Thyroid gland (tissue), 4 donors: Measurements from ENCODE around the gene NCOA5. TPM values are rescaled to one million over a fixed set of nuclear protein-coding genes. Genes with fewer than 3 reads are reported as not detected.

Source experiments
- DNase-seq, 2 donors: peaks; one replicate each; pipeline ENCODE4 v3.0.0-alpha.2; 2019
- H3K27ac ChIP-seq, 3 donors: fragments of 200-600 bp; sonication (generic); 1 replicate in 2 of 3; 2 replicates in 1 of 3; pipeline ENCODE4 v1.5.1; 2016 to 2019; ENCODE audit warnings: mild to moderate bottlenecking in 1 of 3, moderate library complexity in 1 of 3
- H3K27me3 ChIP-seq: fragments of 200-600 bp; sonication (generic); one replicate; pipeline ENCODE4 v1.5.1; 2019
- H3K36me3 ChIP-seq, 2 donors: fragments of 200-600 bp; sonication (generic); one replicate each; pipeline ENCODE4 v1.5.1; 2016 to 2019
- H3K4me1 ChIP-seq, 2 donors: fragments of 200-600 bp; sonication (generic); one replicate each; pipeline ENCODE4 v1.5.1; 2017 to 2019
- H3K4me3 ChIP-seq, 3 donors: fragments of 200-600 bp; sonication (generic); replicated peaks in 1 of 3; 1 replicate in 2 of 3; 2 replicates in 1 of 3; pipeline ENCODE4 v1.5.1; 2016; ENCODE audit warnings: mild to moderate bottlenecking in 1 of 3
- H3K9me3 ChIP-seq: fragments of 200-600 bp; sonication (generic); one replicate; pipeline ENCODE4 v1.5.1; 2017
- POLR2A ChIP-seq, 2 donors: fragments of 450-650 bp; IDR thresholded peaks; one replicate each; pipeline ENCODE4 v1.6.1; 2017; ENCODE audit warnings: antibody characterized with exemption in 2 of 2, mild to moderate bottlenecking in 2 of 2, moderate library complexity in 1 of 2
- WGBS, 2 donors: methylation state at CpG; one replicate each; pipeline ENCODE4 v1.1.5; 2017; 5-methylcytosine and 5-hydroxymethylcytosine counted together
- intact Hi-C: fragments of 100-400 bp; cut with DNase I; formaldehyde crosslinking; loops from one replicate; pipeline ENCODE4 v1.15.1; 2023
- total RNA-seq, 4 donors: library from RNA; depleted of rRNA; stranded (reverse); fragments of >200 nt; gene quantifications; one replicate each; pipeline ENCODE4 v1.2.3, GENCODE V29; 2016
- TF ChIP-seq, protein P1 (sequence below), 6 experiments: fragments of 200-600 bp in 3 of 6; fragments of 450-650 bp in 3 of 6; sonication (generic) in 3 of 6; IDR thresholded peaks; one replicate each; pipeline ENCODE4 v1.5.1; 2016 to 2019; ENCODE audit warnings: antibody characterized with exemption in 6 of 6, mild to moderate bottlenecking in 2 of 6, inconsistent platforms in 1 of 6, moderate library complexity in 1 of 6

The NCOA5 gene
- total RNA-seq, 4 donors from 2014 or later: 31.4 to 46.1 (median 37.4) TPM

DNA sequence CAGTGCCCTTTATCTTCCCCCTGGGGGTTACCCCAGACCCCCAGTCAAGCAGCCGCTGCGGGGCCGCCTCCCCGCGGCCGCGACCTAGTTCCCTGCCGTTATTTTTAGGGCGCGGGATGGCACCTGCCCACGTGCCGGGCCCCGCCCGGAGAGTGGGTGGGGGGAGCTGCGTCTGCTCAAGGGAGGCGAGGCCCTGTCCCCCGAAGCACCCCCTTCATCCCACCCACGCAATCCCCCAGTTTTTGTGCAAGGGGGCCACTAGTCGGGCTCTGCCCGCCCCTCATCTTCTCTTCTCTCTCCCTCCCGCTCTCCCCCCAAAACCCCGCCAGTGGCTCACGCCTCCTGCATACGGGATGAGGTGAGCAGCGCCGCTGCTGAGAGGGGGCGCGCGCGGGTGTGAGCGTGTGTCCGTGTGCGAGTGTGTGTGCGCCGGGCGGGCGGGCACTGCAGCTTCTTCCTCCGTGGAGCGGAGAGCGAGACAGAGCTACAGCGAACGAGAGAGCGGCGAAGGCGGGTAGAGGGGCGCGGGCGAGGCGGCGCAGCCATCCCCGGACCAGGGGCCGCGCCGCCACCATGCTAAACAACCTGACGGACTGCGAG, 60.9 kb downstream of the NCOA5 start, which contains the start of gene SLC12A5:
Gene SLC12A5, plus strand, starts transcription at position 444 of the 600 bp plus-strand sequence. Its CDS starts 130 bp downstream, at position 574.
- H3K9me3 ChIP-seq: no peaks in the 10 kb centered on the region
- intact Hi-C loops: no loop called here
- no peak within 1 kb of the TSS for H3K27ac ChIP-seq
- 20 to 23% methylated on average over 23 to 33 of the region's 56 CpGs for WGBS, 2 donors
- H3K36me3 ChIP-seq: no peaks in the 10 kb centered on the region
- peaks cover 0 to 10% of the 10 kb centered on the region in 2 donors for H3K4me1 ChIP-seq
- no peak for DNase-seq
- H3K4me3 ChIP-seq: no peak within 1 kb of the TSS
- H3K27me3 ChIP-seq: peaks cover 9% of the 10 kb centered on the region
- no peak for TF ChIP-seq POLR2A (IDR thresholded peaks at IDR 0.05)
- TF ChIP-seq, protein P1, sequence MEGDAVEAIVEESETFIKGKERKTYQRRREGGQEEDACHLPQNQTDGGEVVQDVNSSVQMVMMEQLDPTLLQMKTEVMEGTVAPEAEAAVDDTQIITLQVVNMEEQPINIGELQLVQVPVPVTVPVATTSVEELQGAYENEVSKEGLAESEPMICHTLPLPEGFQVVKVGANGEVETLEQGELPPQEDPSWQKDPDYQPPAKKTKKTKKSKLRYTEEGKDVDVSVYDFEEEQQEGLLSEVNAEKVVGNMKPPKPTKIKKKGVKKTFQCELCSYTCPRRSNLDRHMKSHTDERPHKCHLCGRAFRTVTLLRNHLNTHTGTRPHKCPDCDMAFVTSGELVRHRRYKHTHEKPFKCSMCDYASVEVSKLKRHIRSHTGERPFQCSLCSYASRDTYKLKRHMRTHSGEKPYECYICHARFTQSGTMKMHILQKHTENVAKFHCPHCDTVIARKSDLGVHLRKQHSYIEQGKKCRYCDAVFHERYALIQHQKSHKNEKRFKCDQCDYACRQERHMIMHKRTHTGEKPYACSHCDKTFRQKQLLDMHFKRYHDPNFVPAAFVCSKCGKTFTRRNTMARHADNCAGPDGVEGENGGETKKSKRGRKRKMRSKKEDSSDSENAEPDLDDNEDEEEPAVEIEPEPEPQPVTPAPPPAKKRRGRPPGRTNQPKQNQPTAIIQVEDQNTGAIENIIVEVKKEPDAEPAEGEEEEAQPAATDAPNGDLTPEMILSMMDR (IDR thresholded peaks at IDR 0.05): no peak

DNA sequence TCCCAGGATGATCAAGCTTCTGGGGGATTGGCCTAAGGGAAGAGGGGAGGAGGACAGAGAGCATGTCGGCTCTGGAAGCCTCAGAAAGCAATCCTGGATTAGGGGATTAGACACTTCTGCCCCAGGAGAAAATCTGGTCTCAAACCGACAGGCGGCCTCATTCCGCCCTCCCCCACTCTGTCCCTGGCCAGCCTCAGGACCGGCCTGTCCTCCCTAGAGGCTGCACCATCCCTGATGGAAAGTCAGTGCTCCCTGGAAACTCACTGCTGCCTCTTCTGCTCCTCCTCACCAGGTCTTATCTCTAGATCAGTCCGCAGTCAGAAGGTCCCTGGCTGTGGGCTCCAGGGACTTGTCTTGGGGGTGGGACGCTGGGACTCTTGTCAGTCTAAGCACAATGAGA, 61.7 kb downstream of the NCOA5 start:
- 55 to 69% methylated on average over 5 of the region's 7 CpGs for WGBS, 2 donors
- Histone ChIP-seq H3K27ac (no peak overlapping the region), H3K4me3 (no peak overlapping the region), H3K4me1 (peaks cover 0 to 10% of the 10 kb centered on the region in 2 donors), H3K27me3 (peaks cover 9% of the 10 kb centered on the region), H3K9me3 (no peaks in the 10 kb centered on the region), H3K36me3 (no peaks in the 10 kb centered on the region)
- no peak for DNase-seq
- intact Hi-C loops: no loop called here
- TF ChIP-seq, protein P1 (IDR thresholded peaks at IDR 0.05): no peak
- TF ChIP-seq POLR2A (IDR thresholded peaks at IDR 0.05): no peak

DNA sequence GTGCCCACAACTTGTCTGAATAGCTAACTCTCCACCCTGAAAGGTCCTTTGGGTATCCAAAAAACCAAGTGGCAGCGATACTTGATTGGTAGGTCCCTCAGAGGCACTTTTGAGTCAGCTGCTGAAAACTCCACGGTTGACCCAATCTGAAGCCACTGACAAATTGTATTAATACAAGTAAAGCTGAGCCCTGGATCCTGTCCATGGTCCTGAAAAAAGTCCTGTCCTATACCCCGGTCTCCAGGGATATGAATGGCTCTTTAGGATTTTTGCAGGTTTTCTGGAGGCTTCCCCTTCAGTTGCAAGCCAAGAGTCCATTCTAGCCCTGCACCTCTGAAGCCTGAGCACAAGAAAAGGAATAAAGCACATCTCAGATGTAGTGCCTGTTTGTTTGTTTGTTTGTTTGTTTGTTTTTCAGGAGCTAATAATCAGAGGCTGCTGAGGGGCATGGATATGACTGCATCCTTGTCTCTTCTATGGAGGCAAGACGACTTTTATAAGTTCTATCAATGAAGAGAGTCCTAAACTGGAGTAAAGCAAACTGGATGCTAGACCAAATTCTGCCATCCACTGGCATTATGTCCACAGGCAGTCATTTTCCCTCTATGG, 62.4 kb downstream of the NCOA5 start:
- intact Hi-C loops: no loop called here
- WGBS, 2 donors: 7% methylated on average over 4 of the region's 4 CpGs

DNA sequence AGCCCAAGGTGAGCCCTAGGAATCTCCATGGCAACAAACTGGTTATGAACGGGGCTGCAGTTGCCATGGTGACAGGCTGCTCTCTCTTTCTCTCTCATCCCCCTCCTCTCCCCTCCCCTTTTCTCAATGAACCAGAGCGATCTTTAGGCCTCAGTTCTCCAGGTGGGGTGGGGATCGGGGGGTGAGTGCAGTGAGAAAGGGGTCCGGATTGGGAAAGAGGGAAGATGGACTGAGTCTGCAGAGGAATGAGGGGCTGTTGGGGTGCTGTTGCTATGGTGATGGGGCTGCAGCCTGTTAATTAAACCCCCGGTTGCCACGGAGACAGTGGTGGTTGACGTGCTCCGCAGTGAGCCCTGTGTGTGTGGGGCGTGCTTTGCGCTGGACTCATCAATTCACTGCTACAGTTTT, 64.4 kb downstream of the NCOA5 start:
- intact Hi-C loops: no loop called here
- 51 to 54% methylated on average over 10 of the region's 10 CpGs for WGBS, 2 donors

More for the DNA sequence above, 62.4 kb downstream of the NCOA5 start:
- Histone ChIP-seq H3K4me1 (peaks cover 3 to 11% of the 10 kb centered on the region in 2 donors), H3K36me3 (no peaks in the 10 kb centered on the region), H3K27me3 (peaks cover 10% of the 10 kb centered on the region), H3K9me3 (no peaks in the 10 kb centered on the region), H3K27ac (no peak overlapping the region), H3K4me3 (no peak overlapping the region)
- TF ChIP-seq, protein P1 (IDR thresholded peaks at IDR 0.05): no peak
- TF ChIP-seq POLR2A (IDR thresholded peaks at IDR 0.05): no peak
- DNase-seq: peak; percentile 35 to 42

More for the DNA sequence above, 64.4 kb downstream of the NCOA5 start:
- DNase-seq: no peak
- no peaks in the 10 kb centered on the region for H3K9me3 ChIP-seq
- H3K27ac ChIP-seq: no peak overlapping the region
- peaks cover 4 to 13% of the 10 kb centered on the region in 2 donors for H3K4me1 ChIP-seq
- H3K4me3 ChIP-seq: no peak overlapping the region
- H3K27me3 ChIP-seq: peaks cover 26% of the 10 kb centered on the region
- H3K36me3 ChIP-seq: no peaks in the 10 kb centered on the region
- TF ChIP-seq POLR2A (IDR thresholded peaks at IDR 0.05): no peak
- TF ChIP-seq, protein P1 (IDR thresholded peaks at IDR 0.05): no peak
